ENCODE data around the gene PLP2.
"Not testable (repeated sequence)": the region's sequence is repeated elsewhere in the genome, so short reads cannot be mapped to it uniquely, and the experiment has no call there.

Gene PLP2

DNA sequence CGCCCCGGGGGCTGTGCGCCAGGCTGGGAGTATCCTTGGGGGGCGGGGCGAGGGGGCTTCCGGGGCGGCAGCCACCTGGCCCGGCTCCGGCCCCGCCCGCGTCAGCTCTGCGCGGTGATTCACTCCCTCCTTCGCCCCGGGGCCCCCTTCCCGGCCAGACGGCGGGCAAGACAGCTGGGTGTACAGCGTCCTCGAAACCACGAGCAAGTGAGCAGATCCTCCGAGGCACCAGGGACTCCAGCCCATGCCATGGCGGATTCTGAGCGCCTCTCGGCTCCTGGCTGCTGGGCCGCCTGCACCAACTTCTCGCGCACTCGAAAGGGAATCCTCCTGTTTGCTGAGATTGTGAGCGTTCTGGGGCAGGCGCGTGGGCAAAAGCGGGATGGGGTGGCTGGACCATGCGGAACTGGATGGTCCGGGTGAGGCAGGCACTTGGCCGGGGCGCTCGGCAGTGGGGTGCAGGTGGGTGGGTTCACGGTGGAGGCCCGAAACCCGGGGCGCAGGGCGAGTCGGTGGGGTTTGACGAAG lies at the start of gene PLP2:
PLP2 (plus strand) TSS at position 147 of the 528 bp plus-strand sequence; CDS start at position 250, 103 bp downstream.
- Mint-ChIP-seq H3K9me3 (no peaks in the 10 kb centered on the region), H3K36me3 (peaks cover 28% of the 10 kb centered on the region), H3K27me3 (no peaks in the 10 kb centered on the region), H3K4me1 (peaks cover 42% of the 10 kb centered on the region), H3K4me3 (peak within 1 kb of the TSS; percentile 90), H3K27ac (peak within 1 kb of the TSS; percentile 91)
- ATAC-seq: peak; percentile 63

- Mint-ChIP-seq H3K36me3 (peaks cover 27% of the 10 kb centered on the region), H3K27ac (peak overlapping the region; percentile 97), H3K4me1 (peaks cover 29% of the 10 kb centered on the region), H3K9me3 (no peaks in the 10 kb centered on the region), H3K27me3 (no peaks in the 10 kb centered on the region), H3K4me3 (peak overlapping the region; percentile 94)
- no peak for ATAC-seq
These were observed 49.2 kb upstream of the PLP2 start for GRCh38 chrX:49122499-49122898.

DNA sequence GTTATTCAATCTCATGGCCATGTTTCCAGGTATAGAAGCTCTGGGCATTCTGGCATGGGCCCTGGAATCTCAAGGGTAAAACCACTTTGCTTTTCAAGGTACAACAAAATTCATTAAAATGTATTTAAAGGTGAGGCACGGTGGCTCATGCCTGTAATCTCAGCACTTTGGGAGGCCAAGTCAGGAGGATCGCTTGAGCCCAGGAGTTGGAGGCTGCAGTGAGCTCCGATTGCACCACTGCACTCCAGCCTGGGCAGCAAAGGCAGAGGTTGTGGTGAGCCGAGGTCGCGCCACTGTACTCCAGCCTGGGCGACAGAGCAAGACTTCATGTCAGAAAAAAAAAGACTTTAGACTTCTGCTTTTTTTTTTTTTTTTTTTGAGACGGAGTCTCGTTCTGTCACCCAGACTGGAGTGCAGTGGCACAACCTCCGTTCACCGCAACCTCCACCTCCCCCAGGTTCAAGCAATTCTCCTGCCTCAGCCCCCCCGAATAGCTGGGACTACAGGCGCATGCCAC lies 43.9 kb upstream of the PLP2 start:
- H3K27me3 Mint-ChIP-seq, H3K4me3 Mint-ChIP-seq, H3K9me3 Mint-ChIP-seq, ATAC-seq, H3K27ac Mint-ChIP-seq, H3K36me3 Mint-ChIP-seq: not testable (repeated sequence)
- peaks cover 12% of the 10 kb centered on the region for H3K4me1 Mint-ChIP-seq

DNA sequence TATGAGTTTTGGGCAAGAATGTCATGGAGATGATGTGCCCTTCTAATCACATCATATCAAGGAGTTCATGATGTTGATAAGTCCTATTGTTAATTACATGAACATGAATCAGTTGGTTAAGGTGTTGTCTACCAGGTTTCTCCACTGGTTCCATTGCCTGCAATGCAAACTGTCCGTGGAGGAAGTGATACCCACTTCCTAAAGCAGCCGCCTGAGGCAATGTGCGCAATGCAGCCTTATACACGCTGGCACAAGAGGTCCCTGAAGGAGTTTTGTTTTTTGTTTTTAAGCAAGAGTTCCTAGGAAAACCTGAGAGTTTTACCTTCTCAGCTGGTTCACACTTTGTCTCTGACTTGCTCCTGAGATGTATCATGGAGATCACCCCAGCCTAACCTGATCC lies 42.3 kb upstream of the PLP2 start:
- Mint-ChIP-seq H3K4me1 (no peaks in the 10 kb centered on the region), H3K9me3 (no peaks in the 10 kb centered on the region), H3K4me3 (no peak overlapping the region), H3K27ac (no peak overlapping the region), H3K36me3 (no peaks in the 10 kb centered on the region), H3K27me3 (no peaks in the 10 kb centered on the region)
- no peak for ATAC-seq

GRCh38 chrX:49132275-49132674 lies 39.4 kb upstream of the PLP2 start:
- H3K4me3 Mint-ChIP-seq, H3K27ac Mint-ChIP-seq, H3K9me3 Mint-ChIP-seq, ATAC-seq, H3K4me1 Mint-ChIP-seq, H3K36me3 Mint-ChIP-seq, H3K27me3 Mint-ChIP-seq: not testable (repeated sequence)

DNA sequence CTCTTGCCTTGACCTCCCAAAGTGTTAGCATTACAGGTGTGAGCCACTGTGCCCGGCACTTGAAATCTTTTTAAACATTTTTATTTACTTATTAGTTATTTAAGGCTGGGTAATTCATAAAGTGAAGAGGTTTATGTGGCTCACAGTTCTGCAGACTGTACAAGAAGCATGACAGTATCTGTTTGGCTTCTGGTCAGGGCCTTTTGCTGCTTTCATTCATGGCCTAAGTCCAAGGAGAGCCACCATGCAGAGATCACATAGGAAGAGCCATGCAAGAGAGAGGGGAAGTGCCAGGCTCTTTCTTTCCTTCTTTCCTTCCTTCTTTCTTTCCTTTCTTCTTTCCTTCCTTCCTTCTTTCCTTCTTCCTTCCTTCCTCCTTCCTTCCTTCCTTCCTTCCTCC lies 37.9 kb upstream of the PLP2 start:
- Mint-ChIP-seq H3K4me1 (no peaks in the 10 kb centered on the region), H3K27me3 (no peaks in the 10 kb centered on the region), H3K36me3 (peaks cover 6% of the 10 kb centered on the region), H3K9me3 (no peaks in the 10 kb centered on the region), H3K27ac (no peak overlapping the region), H3K4me3 (no peak overlapping the region)
- ATAC-seq: no peak

DNA sequence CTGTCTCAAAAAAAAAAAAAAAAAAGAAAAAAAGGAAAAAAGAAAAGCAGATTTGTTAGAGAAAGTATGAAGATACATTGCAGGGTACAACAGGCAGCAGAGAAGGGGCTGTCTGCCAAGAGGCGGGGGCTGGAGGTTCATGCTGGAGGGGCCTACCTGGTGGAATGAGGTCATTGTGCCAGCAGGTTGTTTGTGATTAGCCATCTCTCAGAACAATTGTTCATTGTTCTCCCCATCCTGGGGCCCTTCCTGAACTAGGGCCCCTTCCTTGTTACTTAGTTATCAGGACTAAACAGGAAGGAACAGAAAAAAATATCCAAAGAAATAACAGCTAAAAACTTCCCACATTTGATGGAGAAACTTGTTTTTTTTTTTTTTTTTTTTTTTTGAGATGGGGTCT lies 34.2 kb upstream of the PLP2 start:
- peaks cover 6% of the 10 kb centered on the region for H3K9me3 Mint-ChIP-seq

DNA sequence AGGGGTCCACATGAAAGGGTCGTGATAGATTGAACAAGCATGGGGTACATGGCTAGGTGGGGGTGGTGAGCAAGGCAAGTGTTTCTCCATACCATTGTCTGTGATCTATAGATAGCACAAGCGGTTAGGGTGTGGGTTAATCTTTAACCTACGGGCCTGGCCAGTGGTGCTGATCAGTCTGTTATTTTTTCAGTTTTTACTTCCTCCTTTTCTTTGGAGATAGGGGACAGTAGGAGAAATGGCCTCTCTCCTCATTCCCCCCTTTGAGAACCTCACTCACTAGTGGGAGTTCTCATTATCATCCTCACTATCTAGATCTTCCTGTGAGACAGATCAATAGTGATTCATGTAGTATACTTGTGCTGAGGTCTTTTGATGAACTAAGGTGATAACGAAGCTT lies 32.0 kb upstream of the PLP2 start:
- peaks cover 6% of the 10 kb centered on the region for H3K9me3 Mint-ChIP-seq
- H3K4me1 Mint-ChIP-seq: no peaks in the 10 kb centered on the region
- H3K27ac Mint-ChIP-seq: no peak overlapping the region
- H3K27me3 Mint-ChIP-seq: no peaks in the 10 kb centered on the region
- no peak for ATAC-seq
- H3K36me3 Mint-ChIP-seq: peaks cover 13% of the 10 kb centered on the region
- H3K4me3 Mint-ChIP-seq: no peak overlapping the region

More for the DNA sequence above, 34.2 kb upstream of the PLP2 start:
- no peak overlapping the region for H3K27ac Mint-ChIP-seq
- no peaks in the 10 kb centered on the region for H3K4me1 Mint-ChIP-seq
- no peak overlapping the region for H3K4me3 Mint-ChIP-seq
- H3K36me3 Mint-ChIP-seq: peaks cover 13% of the 10 kb centered on the region
- H3K27me3 Mint-ChIP-seq: no peaks in the 10 kb centered on the region
- no peak for ATAC-seq

GRCh38 chrX:49142264-49142663 lies 29.4 kb upstream of the PLP2 start:
- not testable (repeated sequence) for ATAC-seq, H3K4me1 Mint-ChIP-seq, H3K27me3 Mint-ChIP-seq, H3K36me3 Mint-ChIP-seq, H3K27ac Mint-ChIP-seq, H3K9me3 Mint-ChIP-seq, H3K4me3 Mint-ChIP-seq

DNA sequence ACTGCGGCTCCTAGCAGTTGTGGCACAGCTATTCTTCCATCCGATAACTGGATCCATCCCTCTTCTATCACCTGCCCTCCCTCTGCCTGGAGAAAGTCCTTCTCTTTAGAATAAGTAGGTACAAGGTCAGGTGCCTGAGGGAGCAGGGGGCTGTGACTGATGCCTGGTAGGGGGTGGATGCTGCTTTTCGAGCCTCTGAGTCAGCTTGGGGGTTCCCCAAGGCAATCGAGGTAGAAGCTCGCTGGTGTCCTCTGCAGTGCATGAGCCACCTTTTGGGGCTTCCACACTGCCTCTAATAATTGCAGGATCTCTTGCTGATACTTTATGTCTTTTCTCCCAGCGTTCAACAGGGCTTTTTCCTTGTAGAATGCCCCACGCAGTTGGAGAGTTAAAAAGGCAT lies 28.5 kb upstream of the PLP2 start:
- H3K36me3 Mint-ChIP-seq: peaks cover 11% of the 10 kb centered on the region
- ATAC-seq, H3K27ac Mint-ChIP-seq, H3K4me3 Mint-ChIP-seq, H3K4me1 Mint-ChIP-seq, H3K27me3 Mint-ChIP-seq, H3K9me3 Mint-ChIP-seq: not testable (repeated sequence)

GRCh38 chrX:49147282-49147681 lies 24.4 kb upstream of the PLP2 start:
- ATAC-seq: no peak
- peaks cover 5% of the 10 kb centered on the region for H3K36me3 Mint-ChIP-seq
- no peak overlapping the region for H3K4me3 Mint-ChIP-seq
- H3K27me3 Mint-ChIP-seq: no peaks in the 10 kb centered on the region
- no peaks in the 10 kb centered on the region for H3K4me1 Mint-ChIP-seq
- no peaks in the 10 kb centered on the region for H3K9me3 Mint-ChIP-seq
- no peak overlapping the region for H3K27ac Mint-ChIP-seq

DNA sequence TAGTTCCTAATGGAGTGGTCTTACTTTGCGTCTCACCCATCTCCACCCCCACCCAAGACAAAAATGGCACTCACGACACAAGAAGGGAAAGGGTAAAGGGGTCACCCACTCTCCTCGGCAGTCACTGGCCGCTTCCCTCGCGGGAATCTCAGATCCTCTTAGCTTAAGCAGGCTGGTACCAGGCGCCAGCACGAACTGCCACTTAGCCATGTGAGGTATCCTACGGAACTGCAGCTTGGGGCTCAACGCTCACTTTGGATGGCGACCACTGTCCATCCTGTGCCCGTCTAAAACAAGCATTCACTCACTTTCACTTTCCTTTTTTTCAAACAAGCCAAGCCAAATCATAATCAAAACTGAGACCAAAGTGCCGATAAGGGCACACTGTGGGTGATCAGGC lies 23.8 kb upstream of the PLP2 start:
- Mint-ChIP-seq H3K9me3 (no peaks in the 10 kb centered on the region), H3K27ac (no peak overlapping the region), H3K36me3 (peaks cover 5% of the 10 kb centered on the region), H3K4me1 (no peaks in the 10 kb centered on the region), H3K4me3 (no peak overlapping the region), H3K27me3 (no peaks in the 10 kb centered on the region)
- no peak for ATAC-seq

DNA sequence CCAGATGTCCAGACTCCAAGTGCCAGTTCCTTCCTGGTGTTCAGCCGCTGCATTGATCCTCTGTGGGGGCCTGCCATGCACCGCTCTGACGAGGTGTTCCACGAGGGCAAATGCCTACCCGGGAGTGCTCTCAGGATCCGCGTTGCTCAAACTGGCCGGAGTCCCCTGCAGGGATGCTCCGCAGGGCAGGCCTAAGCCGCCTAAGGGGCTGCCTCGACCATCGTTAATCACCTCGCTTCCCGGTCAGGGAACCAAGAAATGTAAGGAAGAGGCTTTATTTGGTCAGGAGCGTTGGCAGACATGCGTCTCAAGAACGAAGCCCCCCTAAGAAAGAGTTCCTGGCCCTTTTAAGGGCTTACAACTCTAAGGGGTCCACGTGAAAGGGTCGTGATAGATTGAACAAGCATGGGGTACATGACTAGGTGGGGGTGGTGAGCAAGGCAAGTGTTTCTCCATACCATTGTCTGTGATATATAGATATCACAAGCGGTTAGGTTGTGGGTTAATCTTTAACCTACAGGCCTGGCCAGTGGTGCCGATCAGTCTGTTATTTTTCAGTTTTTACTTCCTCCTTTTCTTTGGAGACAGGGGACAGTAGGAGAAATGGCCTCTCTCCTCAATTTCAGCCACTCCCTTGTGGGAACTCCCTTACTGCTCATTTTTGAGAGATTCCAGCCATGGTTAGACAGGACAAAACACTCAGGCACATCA lies 23.2 kb upstream of the PLP2 start:
- not testable (repeated sequence) for H3K27ac Mint-ChIP-seq, H3K4me3 Mint-ChIP-seq, H3K36me3 Mint-ChIP-seq, H3K4me1 Mint-ChIP-seq, H3K27me3 Mint-ChIP-seq, ATAC-seq, H3K9me3 Mint-ChIP-seq

DNA sequence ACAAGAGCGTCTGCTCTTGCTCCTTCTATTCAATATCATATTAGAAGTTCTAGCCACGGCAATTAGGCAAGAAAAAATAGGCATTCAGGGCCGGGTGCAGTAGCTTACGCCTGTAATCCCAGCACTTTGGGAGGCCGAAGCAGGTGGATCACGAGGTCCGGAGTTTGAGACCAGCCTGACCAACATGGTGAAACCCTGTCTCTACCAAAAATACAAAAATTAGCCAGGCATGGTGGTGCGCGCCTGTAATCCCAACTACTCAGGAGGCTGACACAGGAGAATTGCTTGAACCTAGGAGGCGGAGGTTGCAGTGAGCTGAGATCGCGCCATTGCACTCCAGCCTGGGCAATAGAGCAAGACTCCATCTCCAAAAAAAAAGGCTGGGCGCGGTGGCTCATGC lies 22.4 kb upstream of the PLP2 start:
- not testable (repeated sequence) for H3K9me3 Mint-ChIP-seq, H3K27me3 Mint-ChIP-seq, H3K36me3 Mint-ChIP-seq, H3K4me3 Mint-ChIP-seq, H3K27ac Mint-ChIP-seq, H3K4me1 Mint-ChIP-seq, ATAC-seq

DNA sequence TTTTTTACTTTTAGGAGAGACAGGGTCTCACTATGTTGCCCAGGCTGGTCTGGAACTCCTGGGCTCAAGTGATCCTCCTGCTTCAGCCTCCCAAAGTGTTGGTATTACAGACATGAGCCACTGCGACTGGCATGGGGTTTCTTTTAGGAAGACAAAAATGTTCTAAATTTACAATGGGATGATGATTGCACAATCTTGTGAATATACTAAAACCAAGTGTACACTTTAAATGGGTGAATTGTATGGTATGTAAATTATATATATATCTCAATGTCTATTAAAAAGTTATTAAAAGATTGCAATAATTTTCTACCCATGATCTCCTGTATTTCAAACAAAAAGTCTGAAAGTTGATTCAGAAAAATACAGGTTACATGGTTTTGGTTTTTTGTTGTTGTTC lies 18.2 kb upstream of the PLP2 start:
- H3K27me3 Mint-ChIP-seq: no peaks in the 10 kb centered on the region
- no peaks in the 10 kb centered on the region for H3K9me3 Mint-ChIP-seq
- no peak overlapping the region for H3K4me3 Mint-ChIP-seq
- ATAC-seq: no peak
- no peak overlapping the region for H3K27ac Mint-ChIP-seq
- peaks cover 15% of the 10 kb centered on the region for H3K4me1 Mint-ChIP-seq
- H3K36me3 Mint-ChIP-seq: no peaks in the 10 kb centered on the region

DNA sequence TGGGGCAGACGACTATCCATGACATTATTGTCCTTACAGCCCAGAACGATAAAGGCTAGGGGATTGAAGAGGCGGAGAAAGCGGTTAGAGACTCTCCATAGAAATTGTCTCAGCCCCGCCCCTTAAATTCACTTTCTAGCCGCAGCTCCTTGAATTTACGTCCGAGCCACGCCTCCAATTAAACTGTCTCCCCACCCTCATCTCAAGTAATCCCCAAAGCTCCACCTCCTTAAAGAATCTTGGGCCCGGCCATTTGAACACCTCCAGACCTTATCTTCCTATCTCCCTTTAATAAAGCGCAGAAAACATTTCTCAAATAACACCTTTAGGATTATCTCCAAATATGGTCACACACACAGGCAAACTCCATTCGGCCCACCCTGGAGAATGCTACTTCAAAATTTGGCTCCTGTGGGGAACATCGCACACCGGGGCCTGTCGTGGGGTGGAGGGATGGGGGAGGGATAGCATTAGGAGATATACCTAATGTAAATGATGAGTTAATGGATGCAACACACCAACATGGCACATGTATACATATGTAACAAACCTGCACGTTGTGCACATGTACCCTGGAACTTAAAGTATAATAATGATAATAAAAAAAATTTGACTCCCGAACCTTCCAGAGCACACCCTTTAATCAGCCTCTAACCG lies 16.3 kb upstream of the PLP2 start:
- H3K27me3 Mint-ChIP-seq: no peaks in the 10 kb centered on the region
- H3K27ac Mint-ChIP-seq: peak overlapping the region; percentile 82
- peak; percentile 2 for ATAC-seq
- H3K4me1 Mint-ChIP-seq: peaks cover 15% of the 10 kb centered on the region
- peak overlapping the region; percentile 75 for H3K4me3 Mint-ChIP-seq
- no peaks in the 10 kb centered on the region for H3K9me3 Mint-ChIP-seq
- H3K36me3 Mint-ChIP-seq: no peaks in the 10 kb centered on the region

Data from stimulated activated memory B cell treated with anti-CD40 and anti-IgM and Interleukin-4, amounts not matched to agents 10 μg/mL and 1 μg/mL and 100 μg/mL, for 72 hours (primary cell).